GM21717 (cell line): ENCODE results near the gene GPR82.
"Not testable (repeated sequence)": the region's sequence is repeated elsewhere in the genome, so short reads cannot be mapped to it uniquely, and the experiment has no call there.

Experiments used
- ATAC-seq: cut with Tn5 transposase; IDR thresholded peaks from one replicate; pipeline ENCODE4 v1.9.1; 2021; ENCODE audit warnings: mild to moderate bottlenecking, moderate library complexity; ENCODE audit not compliant: unreplicated experiment

GPR82 gene

DNA sequence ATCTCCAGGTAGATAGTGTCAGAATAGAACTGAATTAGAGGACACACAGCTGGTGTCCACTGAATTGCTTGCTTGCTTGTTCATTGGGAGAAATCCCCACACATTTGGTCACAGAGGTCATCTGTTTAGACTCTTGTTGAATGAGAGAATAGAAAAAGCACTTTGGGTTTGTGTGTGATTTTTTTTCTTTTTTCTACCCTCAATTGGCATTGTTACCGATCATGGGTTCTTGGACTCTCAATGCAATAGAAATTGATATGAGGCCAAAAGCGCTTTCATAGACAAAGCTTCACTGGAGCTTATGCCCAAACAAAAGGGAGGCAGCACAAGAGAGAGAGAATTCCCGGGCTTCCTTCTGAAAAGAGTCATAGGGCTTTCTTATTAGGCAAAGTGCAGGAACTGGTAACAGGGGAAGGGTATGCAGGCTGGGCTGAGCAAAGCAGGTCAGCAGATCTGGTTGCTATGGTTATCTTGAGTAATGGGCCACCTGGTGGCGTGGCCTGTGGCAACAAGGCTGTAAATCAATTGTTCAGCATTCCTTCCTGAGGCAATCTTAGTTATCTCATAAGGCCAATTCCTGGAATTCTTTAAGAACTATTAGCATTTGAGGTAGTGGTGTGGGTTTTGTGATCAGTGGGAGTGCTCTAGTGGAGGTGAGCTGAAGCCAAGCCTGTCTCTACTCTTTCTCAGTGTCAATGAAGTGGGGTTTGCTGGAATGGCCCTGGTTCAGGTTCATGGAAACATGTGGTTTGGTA lies 5.3 kb upstream of the GPR82 start:
- no peak for ATAC-seq

DNA sequence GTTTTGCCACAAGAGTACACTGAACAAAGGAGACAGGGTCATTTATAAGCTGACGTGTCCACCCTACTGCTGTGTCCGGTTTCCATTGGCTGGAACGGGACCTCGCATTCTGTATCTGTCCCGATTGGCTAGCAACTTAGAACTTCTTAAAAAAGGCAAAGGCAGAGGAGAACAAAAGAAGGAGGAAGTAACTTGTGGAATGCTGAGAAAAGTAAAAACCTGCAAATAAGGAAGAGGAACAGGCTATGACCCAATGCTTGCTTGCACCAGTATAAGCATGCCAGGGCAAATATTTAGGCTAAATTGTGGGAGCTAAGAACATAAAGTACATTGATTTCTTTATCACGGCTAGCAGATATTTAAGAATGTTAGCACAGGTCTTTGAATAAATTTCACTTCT lies 4.4 kb upstream of the GPR82 start:
- ATAC-seq = not testable (repeated sequence)

DNA sequence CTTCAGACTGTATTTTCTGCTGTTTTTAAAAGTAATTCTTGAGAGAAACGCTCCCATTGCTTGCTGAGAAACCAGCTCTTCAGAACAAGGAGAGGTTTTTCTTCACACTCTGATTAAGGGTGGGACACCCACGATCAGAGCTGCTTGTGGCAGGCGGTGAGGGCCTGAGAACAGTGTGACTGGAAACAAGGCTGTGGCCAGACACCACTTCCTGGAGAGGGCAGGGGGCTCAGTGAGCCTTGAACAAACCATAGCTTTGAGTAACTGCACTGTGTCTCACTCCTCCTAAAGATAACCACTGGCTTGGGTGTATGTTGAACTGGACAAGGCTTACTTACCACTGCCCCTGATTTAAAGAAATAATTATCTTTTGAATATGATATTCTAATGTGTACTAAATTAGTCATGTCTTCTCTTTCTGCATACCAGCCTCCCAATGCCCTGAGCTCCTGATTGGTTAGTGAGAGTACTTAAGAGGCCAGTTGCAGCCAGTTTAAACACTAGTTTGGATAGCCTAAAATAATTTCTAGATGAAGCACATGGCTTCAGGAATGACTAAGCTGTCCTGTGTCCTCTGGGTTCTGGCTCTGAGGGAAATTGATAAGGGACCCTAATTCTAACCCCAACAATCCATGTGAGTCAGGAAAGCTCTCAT lies 3.7 kb upstream of the GPR82 start:
- ATAC-seq = peak; percentile 77

DNA sequence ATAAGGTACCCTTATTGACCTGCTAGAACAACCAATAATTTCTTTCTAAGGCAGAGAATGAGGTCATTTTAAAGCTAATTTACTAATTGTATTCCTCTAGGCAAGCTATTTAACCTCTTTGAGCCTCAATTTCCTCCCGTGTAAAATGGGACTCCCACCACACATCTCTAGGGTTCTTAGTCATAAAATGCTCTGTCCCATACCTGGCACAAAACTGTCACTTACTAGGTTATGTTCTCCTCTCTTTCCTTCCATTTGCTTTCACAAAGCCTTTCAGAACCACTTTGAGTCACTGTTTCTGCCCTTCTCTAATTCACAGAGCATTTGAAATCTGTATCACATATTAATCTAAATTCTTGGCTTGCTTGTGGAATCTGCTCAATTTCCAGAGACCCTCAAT lies 2.4 kb upstream of the GPR82 start:
- peak; percentile 42 for ATAC-seq

DNA sequence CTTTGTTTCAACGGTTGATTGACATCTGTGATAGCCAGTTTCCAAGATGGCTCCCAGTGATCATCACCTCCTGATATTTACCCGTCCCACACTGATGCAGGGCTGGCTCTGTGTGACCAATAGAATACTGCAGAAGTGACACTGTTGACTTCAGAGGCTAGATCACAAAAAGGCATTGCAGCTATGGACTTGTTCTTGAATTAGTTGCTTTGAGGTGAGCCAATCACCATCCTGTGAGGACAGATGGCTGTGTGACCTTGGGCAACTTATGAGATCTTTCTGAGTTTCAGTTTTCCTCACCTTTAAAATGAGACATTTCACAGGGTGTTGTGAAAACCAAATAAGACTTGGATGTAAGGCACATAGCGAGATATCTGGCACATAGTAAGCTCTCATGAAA lies 1.8 kb upstream of the GPR82 start:
- ATAC-seq = no peak

DNA sequence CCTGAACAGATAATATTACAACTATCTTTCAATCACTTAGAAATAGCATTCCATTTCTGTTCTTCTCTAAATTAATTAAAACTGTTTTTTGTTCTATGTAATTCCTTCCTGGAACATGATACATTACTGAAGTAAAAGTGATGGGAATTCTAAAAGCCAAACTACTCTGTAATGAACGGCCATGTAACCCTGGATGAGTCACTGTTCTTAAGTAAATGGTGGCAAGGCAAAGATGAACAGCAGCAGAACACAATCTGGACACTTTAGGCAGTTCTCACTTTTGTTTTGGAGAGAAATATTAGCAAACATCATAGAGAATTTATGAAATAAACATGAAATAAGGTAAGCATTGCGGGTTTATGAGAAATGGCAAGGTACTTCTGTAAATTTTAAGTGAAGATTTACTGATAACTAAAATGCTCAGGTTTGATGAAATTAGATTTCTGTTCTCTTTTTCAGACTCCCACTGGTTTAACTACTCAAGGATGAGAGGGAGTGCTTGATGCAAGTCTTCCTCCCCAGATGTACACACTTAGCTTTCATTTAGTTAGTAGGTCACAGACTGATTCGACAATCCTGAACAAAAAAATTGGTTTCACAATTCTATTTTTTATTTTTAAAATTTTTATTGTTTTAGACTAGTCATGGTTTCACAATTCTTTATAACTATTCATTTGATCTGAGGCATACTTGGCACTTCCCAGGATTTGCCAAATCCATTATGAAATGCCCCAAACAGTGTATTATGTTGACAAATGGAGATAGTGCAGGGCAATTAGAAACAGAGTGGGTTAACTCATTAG lies 964 bp upstream of the GPR82 start:
- no peak for ATAC-seq

DNA sequence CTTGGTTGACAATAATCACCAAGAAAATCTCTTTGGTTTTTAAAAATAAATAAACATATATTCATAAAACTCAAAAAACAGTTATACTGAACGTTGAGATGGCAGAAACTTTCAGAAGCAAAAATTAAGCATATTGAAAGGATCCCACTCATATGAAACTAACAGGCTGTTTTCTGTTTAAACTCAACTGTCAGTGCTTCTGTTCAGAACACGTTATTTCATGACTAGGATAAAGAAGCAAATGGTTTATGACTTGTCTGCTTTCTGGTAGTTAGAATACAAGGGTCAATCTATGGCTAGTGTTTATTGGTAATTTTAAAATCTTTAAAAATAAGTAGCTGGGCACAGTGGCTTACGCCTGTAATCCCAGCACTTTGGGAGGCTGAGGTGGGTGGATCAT lies 4.1 kb downstream of the GPR82 start:
- no peak for ATAC-seq

DNA sequence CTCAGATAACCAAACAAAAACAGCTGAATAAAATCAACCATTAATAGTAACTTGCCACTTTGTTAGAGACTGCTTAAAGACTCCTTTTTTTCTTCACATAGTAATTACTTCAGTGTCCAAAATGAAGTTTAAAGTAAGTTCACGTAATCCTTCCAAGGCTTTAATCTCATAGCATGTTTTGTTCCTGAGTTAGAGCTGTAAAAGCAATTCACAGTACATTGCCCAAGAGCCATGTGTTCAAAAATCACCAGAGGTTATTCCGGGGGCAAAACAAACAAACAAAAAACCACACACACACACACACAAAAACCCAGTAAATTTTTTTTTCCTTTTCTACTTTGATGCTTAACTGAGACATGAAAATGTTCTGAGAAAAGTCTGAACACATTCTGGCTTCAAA lies 6.1 kb downstream of the GPR82 start:
- no peak for ATAC-seq

DNA sequence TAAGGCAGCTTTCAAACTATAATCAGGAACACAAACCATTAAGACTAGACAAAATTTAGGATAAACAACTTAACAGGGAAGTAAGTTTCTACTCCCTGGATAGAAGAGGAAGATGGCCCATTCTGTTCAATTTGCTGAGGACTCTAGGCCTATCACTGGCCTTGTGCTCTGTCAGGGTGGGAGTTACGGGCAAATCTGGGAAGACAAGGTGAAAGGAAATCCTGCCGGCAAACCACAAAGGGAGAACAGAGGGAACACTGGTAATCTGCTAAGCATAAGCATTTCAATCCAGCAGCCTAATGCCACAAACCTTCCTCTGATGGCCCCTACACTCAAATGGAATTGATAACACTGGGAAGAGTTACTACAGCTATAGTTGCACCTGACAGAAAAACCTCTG lies 8.3 kb downstream of the GPR82 start:
- no peak for ATAC-seq

DNA sequence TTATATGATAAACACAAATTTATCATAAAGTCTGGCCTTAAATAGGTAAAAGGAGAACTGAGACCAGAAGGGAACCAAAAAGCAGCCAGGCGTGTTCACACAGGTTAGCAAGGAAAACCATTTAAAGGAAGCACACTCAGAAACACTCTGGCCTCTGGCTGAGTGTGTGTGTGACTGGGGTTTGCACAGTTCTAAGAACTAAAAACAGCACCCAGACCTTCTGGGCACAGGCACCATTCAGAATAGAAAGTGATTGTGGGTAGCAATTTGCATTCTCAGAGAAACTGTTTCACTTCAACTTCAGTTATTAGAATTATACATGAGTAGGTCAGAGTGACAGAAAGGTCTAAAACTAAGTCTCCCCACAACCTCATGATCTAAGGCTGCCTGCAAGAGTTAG lies 10.0 kb downstream of the GPR82 start:
- peak; percentile 98 for ATAC-seq

DNA sequence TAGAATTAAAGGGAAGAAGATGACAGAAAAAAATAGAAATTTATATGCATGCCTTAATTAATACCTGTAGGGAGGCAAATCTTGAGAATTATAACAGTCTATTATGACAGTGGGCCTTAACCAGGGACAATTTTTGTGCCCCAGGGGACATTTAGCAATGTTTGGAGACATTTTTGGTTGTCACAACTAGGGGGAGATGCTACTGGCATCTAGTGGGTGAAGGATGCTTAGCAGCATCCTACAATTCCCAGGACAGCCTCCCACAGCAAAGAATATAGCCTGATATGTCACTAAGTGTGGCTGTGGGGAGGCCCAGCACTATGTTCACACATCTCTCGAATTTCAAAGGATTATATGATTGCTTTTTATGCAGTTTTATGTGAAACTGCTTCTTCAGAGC lies 10.5 kb downstream of the GPR82 start:
- ATAC-seq = no peak

DNA sequence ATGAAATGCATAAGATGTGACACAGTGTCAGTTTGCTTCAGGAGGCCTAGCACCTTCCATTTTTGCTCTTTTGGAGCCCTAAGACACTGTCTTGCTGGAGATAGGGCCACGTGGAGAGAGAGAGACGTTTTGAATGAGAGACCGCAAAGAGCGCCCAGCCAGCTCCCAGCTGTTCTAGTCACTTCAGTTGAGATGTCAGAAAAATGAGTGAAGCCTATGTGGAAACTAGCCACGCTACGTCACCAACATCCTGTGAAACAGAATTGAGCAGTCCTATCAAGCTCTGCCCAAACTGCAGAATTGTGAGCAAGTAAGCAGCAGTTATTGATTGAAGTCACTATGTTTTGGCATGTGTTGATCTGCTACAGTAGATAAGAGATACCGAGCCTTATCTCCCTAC lies 13.1 kb downstream of the GPR82 start:
- no peak for ATAC-seq

DNA sequence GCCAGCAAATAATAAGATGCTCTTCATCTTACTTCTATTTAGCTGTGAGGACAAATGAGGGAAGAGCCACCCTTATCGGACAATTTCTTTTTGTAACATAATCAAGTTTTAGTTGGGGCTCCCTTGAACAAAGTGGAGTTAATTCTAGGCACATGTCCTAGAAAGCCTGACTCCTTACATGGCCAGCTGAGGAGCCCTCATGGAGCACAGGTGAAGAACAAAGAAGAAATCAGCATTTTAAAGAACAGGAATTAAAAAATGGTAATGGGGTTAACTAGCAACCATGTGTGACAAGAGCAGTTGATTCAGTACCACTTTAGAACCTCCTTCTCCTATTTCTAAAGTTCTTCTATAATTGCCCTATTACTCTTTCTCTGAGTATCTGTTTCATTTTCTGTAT lies 15.9 kb downstream of the GPR82 start:
- ATAC-seq = no peak

DNA sequence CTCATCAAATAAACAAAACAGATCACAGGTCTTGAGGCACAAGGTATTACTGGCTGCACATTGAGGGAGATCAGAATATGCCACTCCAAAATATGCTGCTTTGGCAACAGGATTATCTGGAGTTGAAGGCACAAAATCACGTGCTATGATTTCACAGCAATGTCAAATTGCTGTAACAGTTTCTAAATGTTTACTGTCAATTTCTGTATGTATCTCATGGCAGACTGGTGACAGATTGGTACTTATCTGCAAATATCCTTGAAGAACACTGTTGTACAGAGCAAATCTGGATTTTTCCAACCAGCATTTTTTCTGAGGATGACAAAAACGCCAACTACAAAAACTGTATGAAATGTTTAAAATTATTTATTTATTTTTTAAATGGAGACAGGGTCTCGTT lies 26.7 kb downstream of the GPR82 start:
- no peak for ATAC-seq

DNA sequence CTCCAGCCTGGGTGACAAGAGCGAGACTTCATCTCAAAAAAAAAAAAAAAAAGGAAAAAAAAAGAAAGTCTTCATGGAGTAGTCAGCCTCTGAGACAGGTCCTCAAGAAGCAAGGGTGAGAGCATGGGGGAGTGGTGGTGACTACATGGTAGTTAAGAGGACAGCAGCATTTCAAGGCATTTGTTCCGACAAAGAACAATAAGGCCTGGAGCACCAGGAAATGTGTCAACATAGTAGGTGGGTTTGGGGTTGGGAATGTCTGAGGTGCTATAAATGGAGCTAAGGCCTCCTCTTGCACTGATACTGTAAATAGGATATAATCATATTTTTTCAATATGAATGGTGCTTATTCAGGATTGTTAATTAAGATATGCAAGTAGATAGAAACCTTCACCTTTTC lies 34.4 kb downstream of the GPR82 start:
- ATAC-seq = no peak

DNA sequence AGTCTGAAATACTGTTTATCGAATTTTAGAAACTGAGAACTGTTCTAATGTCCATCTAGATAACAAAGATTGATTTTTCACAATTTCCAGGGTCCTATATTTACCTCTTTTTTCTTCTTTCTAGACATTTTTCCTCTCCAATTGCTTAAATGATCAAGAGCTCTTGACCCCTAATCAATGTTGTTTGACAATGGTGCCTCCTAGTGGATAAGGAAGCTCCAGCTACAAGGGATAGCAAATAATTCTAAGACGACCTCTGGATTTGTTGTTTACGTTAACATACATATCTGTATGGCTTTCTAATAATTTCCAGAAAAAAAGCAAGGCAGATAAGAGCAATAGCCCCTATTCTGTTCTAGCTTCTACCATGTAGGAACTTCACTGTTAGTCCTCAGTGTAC lies 35.8 kb downstream of the GPR82 start:
- ATAC-seq = no peak

DNA sequence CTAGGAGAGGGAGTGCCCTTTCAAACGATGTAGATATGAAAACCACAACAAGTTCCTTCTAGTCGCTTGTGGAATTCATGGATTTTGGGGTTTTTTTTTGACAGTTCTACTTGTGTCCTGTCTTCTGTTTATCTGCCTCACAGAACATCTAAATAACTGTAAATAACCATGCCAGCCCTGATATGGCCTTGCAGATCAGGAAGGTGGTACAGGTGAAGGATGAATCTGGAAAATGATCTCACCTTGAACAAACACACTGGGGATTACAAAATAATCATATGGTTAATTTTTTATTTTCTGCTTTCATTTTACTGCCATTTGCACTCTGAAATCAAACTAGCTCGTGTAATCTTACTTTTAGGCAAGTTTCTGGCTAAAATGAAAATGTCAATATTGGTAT lies 37.2 kb downstream of the GPR82 start:
- no peak for ATAC-seq

DNA sequence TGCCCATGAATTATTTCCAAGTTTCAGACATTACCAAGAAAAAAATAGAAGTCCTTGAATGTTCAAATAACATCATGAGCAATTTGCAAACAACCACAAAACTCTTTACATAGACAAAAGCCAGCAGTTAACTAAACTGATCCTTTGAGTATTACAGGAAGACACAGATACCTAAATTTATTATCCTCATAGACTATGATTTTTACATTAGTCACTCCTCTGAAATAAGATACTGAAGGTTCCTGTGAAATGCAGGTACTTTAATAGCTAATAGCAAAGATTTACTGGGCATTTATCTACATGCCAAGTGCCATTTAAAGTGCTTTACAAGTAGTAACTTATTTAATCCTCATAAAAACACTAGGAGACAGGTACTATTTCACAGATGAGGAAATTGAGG lies 37.7 kb downstream of the GPR82 start:
- ATAC-seq = no peak

DNA sequence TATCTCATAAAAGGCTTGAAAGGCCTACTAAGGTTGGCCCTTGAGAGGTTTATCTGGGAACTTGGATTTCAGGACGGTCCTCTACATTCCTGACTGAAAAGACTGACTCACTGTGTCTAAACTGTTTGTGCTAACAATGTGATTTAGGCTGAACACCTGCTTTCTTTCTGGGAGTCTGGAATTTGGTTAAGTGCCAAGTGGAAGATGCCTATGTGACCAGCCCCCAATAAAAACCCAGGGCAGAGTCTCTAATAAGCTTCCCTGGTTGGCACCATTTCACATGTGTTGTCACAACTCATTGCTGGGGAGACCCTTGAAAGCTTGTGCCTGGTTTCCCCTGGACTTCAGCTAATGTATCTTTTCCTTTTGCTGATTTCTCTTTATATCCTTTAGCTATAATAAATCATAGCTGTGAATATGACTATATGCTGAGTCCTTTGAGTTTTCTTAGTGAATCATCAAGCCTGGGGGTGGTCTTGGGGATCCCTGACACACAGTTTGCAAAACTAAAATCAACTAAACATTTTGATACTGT lies 55.1 kb downstream of the GPR82 start:
- ATAC-seq = no peak
